ENCODE measurements around the gene SIGLEC11.

DNA sequence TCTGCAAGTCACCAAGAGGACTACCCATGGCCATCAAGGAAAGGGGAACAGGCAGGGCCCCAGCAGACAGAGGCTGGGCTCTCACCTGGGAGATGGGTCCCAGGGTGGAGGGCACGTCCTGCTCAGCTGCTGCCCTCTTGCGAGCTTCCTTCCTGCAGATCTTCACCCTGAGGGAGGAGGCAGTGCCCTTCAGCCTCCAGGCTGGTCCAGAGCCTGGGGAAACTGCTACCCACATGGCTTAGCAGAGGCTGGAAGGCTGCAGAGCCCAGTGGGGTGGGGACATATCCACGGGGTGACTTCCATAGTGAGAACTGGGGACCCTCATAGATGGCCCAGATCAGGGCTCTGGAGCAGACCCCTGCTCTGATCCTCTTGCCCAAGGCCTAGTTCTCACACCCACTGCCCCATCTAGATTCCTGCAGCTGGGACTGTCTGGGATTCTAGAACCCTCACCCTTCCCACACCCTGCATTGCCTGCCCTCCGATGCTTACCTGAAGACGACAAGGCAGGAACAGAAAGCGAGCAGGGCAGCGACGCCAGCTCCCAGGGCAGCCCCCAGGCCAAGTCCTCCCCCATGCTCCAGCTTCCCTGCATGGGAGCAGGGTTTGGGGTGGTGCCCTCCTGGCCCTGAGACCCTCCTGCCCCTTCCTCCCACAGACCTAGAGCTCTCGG lies 9.0 kb downstream of the SIGLEC11 start:
- TF ChIP-seq POLR2A (IDR thresholded peaks at IDR 0.05) (no peak), POLR2AphosphoS5 (IDR thresholded peaks at IDR 0.05) (no peak)
